PC-3 (cell line): ENCODE results near the gene RGS9.

ENCODE experiments used
- CTCF ChIP-seq: fragments of 300-600 bp; sonication (generic); conservative IDR thresholded peaks from 2 replicates; pipeline ENCODE4 v1.5.1; 2017; ENCODE audit warnings: antibody characterized with exemption, low read depth, mild to moderate bottlenecking, low read length
- EZH2 ChIP-seq: fragments of 300-600 bp; sonication (generic); IDR thresholded peaks from one replicate; pipeline ENCODE4 v1.6.1; 2017; ENCODE audit warnings: antibody characterized with exemption, mild to moderate bottlenecking, low read length; ENCODE audit not compliant: unreplicated experiment

GRCh38 chr17:65265276-65265675 lies 128.1 kb downstream of the RGS9 start:
- TF ChIP-seq CTCF (no peak), EZH2 (no peak)
